ENCODE results near the gene HYAL4. TPM values are rescaled to one million over a fixed set of nuclear protein-coding genes. Genes with fewer than 3 reads are reported as not detected.
"Not testable (repeated sequence)": the region's sequence is repeated elsewhere in the genome, so short reads cannot be mapped to it uniquely, and the experiment has no call there.

The HYAL4 gene
- total RNA-seq = not detected

- H3K36me3 Mint-ChIP-seq (ENCODE audit: low read depth) = no peaks in the 10 kb centered on the region
- no peaks in the 10 kb centered on the region for H3K9me3 Mint-ChIP-seq
- ChIA-PET POLR2A (no interaction called here), CTCF (interaction anchor here (0.7 kb wide), 1 partner anchor 69 kb away, joined by 4 read pairs; no protein-coding TSS in a partner anchor)
- H3K27ac Mint-ChIP-seq = no peak within 1 kb of the TSS
- no peak within 1 kb of the TSS for H3K4me3 Mint-ChIP-seq
- peaks cover 6% of the 10 kb centered on the region for H3K27me3 Mint-ChIP-seq
- H3K4me1 Mint-ChIP-seq = no peaks in the 10 kb centered on the region
- DNase-seq = no peak
Observed at GRCh38 chr7:123844712-123845219, at the start of gene HYAL4. TSS of gene HYAL4 (plus strand) at chr7:123845169. CDS start at chr7:123868274, 23,105 bp downstream.

GRCh38 chr7:123795917-123796316, 49.1 kb upstream of the HYAL4 start:
- H3K4me1 Mint-ChIP-seq = no peaks in the 10 kb centered on the region
- H3K36me3 Mint-ChIP-seq (ENCODE audit: low read depth) = no peaks in the 10 kb centered on the region
- no peak overlapping the region for H3K4me3 Mint-ChIP-seq
- H3K9me3 Mint-ChIP-seq = no peaks in the 10 kb centered on the region
- ChIA-PET POLR2A (no interaction called here), CTCF (interaction anchor here (0.6 kb wide), 1 partner anchor 11 kb away, joined by 6 read pairs; no protein-coding TSS in a partner anchor)
- no peak for DNase-seq
- H3K27ac Mint-ChIP-seq = no peak overlapping the region
- H3K27me3 Mint-ChIP-seq = no peaks in the 10 kb centered on the region

- H3K4me1 Mint-ChIP-seq = no peaks in the 10 kb centered on the region
- H3K27ac Mint-ChIP-seq = no peak overlapping the region
- H3K36me3 Mint-ChIP-seq (ENCODE audit: low read depth) = no peaks in the 10 kb centered on the region
- DNase-seq = no peak
- no peak overlapping the region for H3K4me3 Mint-ChIP-seq
- H3K27me3 Mint-ChIP-seq = no peaks in the 10 kb centered on the region
- ChIA-PET POLR2A (no interaction called here), CTCF (interaction anchor here (0.6 to 3.0 kb wide), 2 partner anchors 69 to 76 kb away, joined by 4 to 17 read pairs; no protein-coding TSS in a partner anchor)
- H3K9me3 Mint-ChIP-seq = no peaks in the 10 kb centered on the region
Observed at GRCh38 chr7:123796568-123796967, 48.4 kb upstream of the HYAL4 start.

GRCh38 chr7:123797673-123798531, 47.1 kb upstream of the HYAL4 start:
- POLR2A ChIA-PET = no interaction called here
- no peak overlapping the region for H3K27ac Mint-ChIP-seq
- H3K4me3 Mint-ChIP-seq = no peak overlapping the region
- H3K9me3 Mint-ChIP-seq = no peaks in the 10 kb centered on the region
- CTCF ChIA-PET = interaction anchor here (0.9 to 3.0 kb wide), 3 partner anchors 61 to 71 kb away, joined by 3 to 17 read pairs (median 3); no protein-coding TSS in a partner anchor
- no peaks in the 10 kb centered on the region for H3K27me3 Mint-ChIP-seq
- DNase-seq = no peak
- H3K4me1 Mint-ChIP-seq = no peaks in the 10 kb centered on the region
- H3K36me3 Mint-ChIP-seq (ENCODE audit: low read depth) = no peaks in the 10 kb centered on the region

- Mint-ChIP-seq H3K4me3 (no peak overlapping the region), H3K27ac (no peak overlapping the region), H3K9me3 (no peaks in the 10 kb centered on the region), H3K27me3 (no peaks in the 10 kb centered on the region), H3K36me3 (ENCODE audit: low read depth) (no peaks in the 10 kb centered on the region), H3K4me1 (no peaks in the 10 kb centered on the region)
- CTCF ChIA-PET = interaction anchor here (0.7 to 3.0 kb wide), 4 partner anchors 61 to 116 kb away, joined by 3 to 17 read pairs (median 3); no protein-coding TSS in a partner anchor
- DNase-seq = no peak
- POLR2A ChIA-PET = no interaction called here
Observed at GRCh38 chr7:123798532-123799188, 46.3 kb upstream of the HYAL4 start.

GRCh38 chr7:123802249-123802648, 42.7 kb upstream of the HYAL4 start:
- H3K9me3 Mint-ChIP-seq = no peaks in the 10 kb centered on the region
- H3K4me1 Mint-ChIP-seq = no peaks in the 10 kb centered on the region
- H3K4me3 Mint-ChIP-seq = no peak overlapping the region
- no peaks in the 10 kb centered on the region for H3K36me3 Mint-ChIP-seq (ENCODE audit: low read depth)
- no peak for DNase-seq
- H3K27me3 Mint-ChIP-seq = no peaks in the 10 kb centered on the region
- H3K27ac Mint-ChIP-seq = no peak overlapping the region
- POLR2A ChIA-PET = no interaction called here
- CTCF ChIA-PET = no interaction called here

GRCh38 chr7:123805287-123805686, 39.7 kb upstream of the HYAL4 start:
- ChIA-PET POLR2A (no interaction called here), CTCF (no interaction called here)
- Mint-ChIP-seq H3K4me1 (no peaks in the 10 kb centered on the region), H3K27me3 (no peaks in the 10 kb centered on the region), H3K4me3 (no peak overlapping the region), H3K9me3 (no peaks in the 10 kb centered on the region), H3K27ac (no peak overlapping the region), H3K36me3 (ENCODE audit: low read depth) (no peaks in the 10 kb centered on the region)
- DNase-seq = no peak

- ChIA-PET CTCF (no interaction called here), POLR2A (no interaction called here)
- H3K4me1 Mint-ChIP-seq = no peaks in the 10 kb centered on the region
- no peak overlapping the region for H3K4me3 Mint-ChIP-seq
- no peaks in the 10 kb centered on the region for H3K9me3 Mint-ChIP-seq
- H3K36me3 Mint-ChIP-seq (ENCODE audit: low read depth) = no peaks in the 10 kb centered on the region
- no peaks in the 10 kb centered on the region for H3K27me3 Mint-ChIP-seq
- DNase-seq = no peak
- no peak overlapping the region for H3K27ac Mint-ChIP-seq
Observed at GRCh38 chr7:123809471-123809870, 35.5 kb upstream of the HYAL4 start.

- H3K27me3 Mint-ChIP-seq = no peaks in the 10 kb centered on the region
- DNase-seq = no peak
- H3K36me3 Mint-ChIP-seq (ENCODE audit: low read depth) = no peaks in the 10 kb centered on the region
- no peaks in the 10 kb centered on the region for H3K9me3 Mint-ChIP-seq
- no peak overlapping the region for H3K4me3 Mint-ChIP-seq
- POLR2A ChIA-PET = no interaction called here
- no peak overlapping the region for H3K27ac Mint-ChIP-seq
- CTCF ChIA-PET = no interaction called here
- no peaks in the 10 kb centered on the region for H3K4me1 Mint-ChIP-seq
Observed at GRCh38 chr7:123811056-123811455, 33.9 kb upstream of the HYAL4 start.

GRCh38 chr7:123816916-123817315, 28.1 kb upstream of the HYAL4 start:
- no peaks in the 10 kb centered on the region for H3K9me3 Mint-ChIP-seq
- POLR2A ChIA-PET = no interaction called here
- CTCF ChIA-PET = no interaction called here

GRCh38 chr7:123819001-123819400, 26.0 kb upstream of the HYAL4 start:
- no peak overlapping the region for H3K27ac Mint-ChIP-seq
- ChIA-PET CTCF (no interaction called here), POLR2A (no interaction called here)
- H3K36me3 Mint-ChIP-seq (ENCODE audit: low read depth) = no peaks in the 10 kb centered on the region
- no peaks in the 10 kb centered on the region for H3K27me3 Mint-ChIP-seq
- no peak overlapping the region for H3K4me3 Mint-ChIP-seq
- no peaks in the 10 kb centered on the region for H3K9me3 Mint-ChIP-seq
- no peak for DNase-seq
- peaks cover 2% of the 10 kb centered on the region for H3K4me1 Mint-ChIP-seq

More at GRCh38 chr7:123816916-123817315, 28.1 kb upstream of the HYAL4 start:
- Mint-ChIP-seq H3K4me3 (no peak overlapping the region), H3K27ac (no peak overlapping the region), H3K36me3 (ENCODE audit: low read depth) (no peaks in the 10 kb centered on the region), H3K27me3 (no peaks in the 10 kb centered on the region), H3K4me1 (no peaks in the 10 kb centered on the region)
- DNase-seq = no peak

- H3K27ac Mint-ChIP-seq; H3K36me3 Mint-ChIP-seq (ENCODE audit: low read depth); DNase-seq; H3K4me3 Mint-ChIP-seq; H3K27me3 Mint-ChIP-seq; POLR2A ChIA-PET; H3K4me1 Mint-ChIP-seq; CTCF ChIA-PET; H3K9me3 Mint-ChIP-seq: not testable (repeated sequence)
Observed at GRCh38 chr7:123819795-123820194, 25.2 kb upstream of the HYAL4 start.

GRCh38 chr7:123820864-123821263, 24.1 kb upstream of the HYAL4 start:
- no peaks in the 10 kb centered on the region for H3K36me3 Mint-ChIP-seq (ENCODE audit: low read depth)
- H3K4me3 Mint-ChIP-seq = no peak overlapping the region
- H3K4me1 Mint-ChIP-seq = peaks cover 11% of the 10 kb centered on the region
- POLR2A ChIA-PET = no interaction called here
- DNase-seq = no peak
- no peaks in the 10 kb centered on the region for H3K27me3 Mint-ChIP-seq
- CTCF ChIA-PET = no interaction called here
- H3K9me3 Mint-ChIP-seq = no peaks in the 10 kb centered on the region
- H3K27ac Mint-ChIP-seq = no peak overlapping the region

Data from activated CD4-positive, alpha-beta memory T cell treated with anti-CD3 and anti-CD28 coated beads, Interleukin-2, amount 10 ng/mL, durations not matched to agents 7 days and 5 days (primary cell).